Parathyroid adenoma (tissue), 2 donors: ENCODE measurements around the gene FLAD1.

ENCODE experiments used
- H2AFZ ChIP-seq: fragments of 300-600 bp; sonication (generic); one replicate; pipeline ENCODE4 v1.7.0; 2017; ENCODE audit warnings: antibody characterized with exemption, mild to moderate bottlenecking
- H3K27ac ChIP-seq: fragments of 300-600 bp; sonication (generic); one replicate; pipeline ENCODE4 v1.7.0; 2017
- H3K27me3 ChIP-seq: fragments of 300-600 bp; sonication (generic); one replicate; pipeline ENCODE4 v1.7.0; 2017; ENCODE audit warnings: low read length; ENCODE audit not compliant: control insufficient read depth, insufficient read depth
- H3K36me3 ChIP-seq: fragments of 300-600 bp; sonication (generic); one replicate; pipeline ENCODE4 v1.7.0; 2017; ENCODE audit warnings: low read length; ENCODE audit not compliant: control insufficient read depth, insufficient read depth
- H3K4me1 ChIP-seq: fragments of 300-600 bp; sonication (generic); one replicate; pipeline ENCODE4 v1.7.0; 2017; ENCODE audit warnings: control low read depth
- H3K4me2 ChIP-seq: fragments of 300-600 bp; sonication (generic); one replicate; pipeline ENCODE4 v1.7.0; 2017; ENCODE audit warnings: low read length
- H3K4me3 ChIP-seq: fragments of 300-600 bp; sonication (generic); one replicate; pipeline ENCODE4 v1.7.0; 2017; ENCODE audit warnings: low read depth, low read length
- H3K79me2 ChIP-seq: fragments of 300-600 bp; sonication (generic); one replicate; pipeline ENCODE4 v1.7.0; 2017; ENCODE audit warnings: control low read depth
- H3K9ac ChIP-seq: fragments of 300-600 bp; sonication (generic); one replicate; pipeline ENCODE4 v1.7.0; 2017; ENCODE audit warnings: mild to moderate bottlenecking
- H3K9me3 ChIP-seq: fragments of 300-600 bp; sonication (generic); one replicate; pipeline ENCODE4 v1.7.0; 2017; ENCODE audit warnings: low read length; ENCODE audit not compliant: control insufficient read depth
- CTCF ChIP-seq: fragments of 300-600 bp; sonication (generic); IDR thresholded peaks from one replicate; pipeline ENCODE4 v1.7.0; 2017; ENCODE audit warnings: antibody characterized with exemption, mild to moderate bottlenecking
- donor health status: primary hyperparathyroidism.

Gene FLAD1

GRCh38 chr1:155038602-155039307 lies 55.6 kb downstream of the FLAD1 start:
- no peak overlapping the region for H3K9ac ChIP-seq
- H3K36me3 ChIP-seq: no peaks in the 10 kb centered on the region
- no peaks in the 10 kb centered on the region for H3K27me3 ChIP-seq
- H3K27ac ChIP-seq: no peak overlapping the region
- no peak overlapping the region for H2AFZ ChIP-seq
- H3K4me2 ChIP-seq: no peak overlapping the region
- TF ChIP-seq CTCF: no peak
- H3K4me1 ChIP-seq: no peaks in the 10 kb centered on the region
- no peaks in the 10 kb centered on the region for H3K79me2 ChIP-seq
- no peak overlapping the region for H3K4me3 ChIP-seq
- H3K9me3 ChIP-seq: no peaks in the 10 kb centered on the region

GRCh38 chr1:155039308-155039669 lies 56.1 kb downstream of the FLAD1 start:
- Histone ChIP-seq H3K9me3 (no peaks in the 10 kb centered on the region), H3K36me3 (no peaks in the 10 kb centered on the region), H3K9ac (no peak overlapping the region), H3K27ac (no peak overlapping the region), H3K79me2 (no peaks in the 10 kb centered on the region), H3K4me2 (no peak overlapping the region), H3K4me1 (no peaks in the 10 kb centered on the region), H3K27me3 (no peaks in the 10 kb centered on the region), H3K4me3 (no peak overlapping the region), H2AFZ (no peak overlapping the region)
- no peak for TF ChIP-seq CTCF

- no peaks in the 10 kb centered on the region for H3K36me3 ChIP-seq
- H3K27ac ChIP-seq: no peak overlapping the region
- no peaks in the 10 kb centered on the region for H3K27me3 ChIP-seq
- H3K9me3 ChIP-seq: no peaks in the 10 kb centered on the region
- H3K4me2 ChIP-seq: no peak overlapping the region
- no peak overlapping the region for H3K4me3 ChIP-seq
- H3K79me2 ChIP-seq: no peaks in the 10 kb centered on the region
- H2AFZ ChIP-seq: no peak overlapping the region
- TF ChIP-seq CTCF: no peak
- H3K4me1 ChIP-seq: no peaks in the 10 kb centered on the region
- no peak overlapping the region for H3K9ac ChIP-seq
Measured at GRCh38 chr1:155040358-155041093, 57.4 kb downstream of the FLAD1 start.
